HG02981 (cell line): ENCODE results near the gene MAGOH.
"Not testable (repeated sequence)": the region's sequence is repeated elsewhere in the genome, so short reads cannot be mapped to it uniquely, and the experiment has no call there.

Source experiments
- ATAC-seq: cut with Tn5 transposase; IDR thresholded peaks from one replicate; pipeline ENCODE4 v1.9.1; 2021; ENCODE audit warnings: mild to moderate bottlenecking, moderate library complexity; ENCODE audit not compliant: unreplicated experiment

Gene MAGOH

DNA sequence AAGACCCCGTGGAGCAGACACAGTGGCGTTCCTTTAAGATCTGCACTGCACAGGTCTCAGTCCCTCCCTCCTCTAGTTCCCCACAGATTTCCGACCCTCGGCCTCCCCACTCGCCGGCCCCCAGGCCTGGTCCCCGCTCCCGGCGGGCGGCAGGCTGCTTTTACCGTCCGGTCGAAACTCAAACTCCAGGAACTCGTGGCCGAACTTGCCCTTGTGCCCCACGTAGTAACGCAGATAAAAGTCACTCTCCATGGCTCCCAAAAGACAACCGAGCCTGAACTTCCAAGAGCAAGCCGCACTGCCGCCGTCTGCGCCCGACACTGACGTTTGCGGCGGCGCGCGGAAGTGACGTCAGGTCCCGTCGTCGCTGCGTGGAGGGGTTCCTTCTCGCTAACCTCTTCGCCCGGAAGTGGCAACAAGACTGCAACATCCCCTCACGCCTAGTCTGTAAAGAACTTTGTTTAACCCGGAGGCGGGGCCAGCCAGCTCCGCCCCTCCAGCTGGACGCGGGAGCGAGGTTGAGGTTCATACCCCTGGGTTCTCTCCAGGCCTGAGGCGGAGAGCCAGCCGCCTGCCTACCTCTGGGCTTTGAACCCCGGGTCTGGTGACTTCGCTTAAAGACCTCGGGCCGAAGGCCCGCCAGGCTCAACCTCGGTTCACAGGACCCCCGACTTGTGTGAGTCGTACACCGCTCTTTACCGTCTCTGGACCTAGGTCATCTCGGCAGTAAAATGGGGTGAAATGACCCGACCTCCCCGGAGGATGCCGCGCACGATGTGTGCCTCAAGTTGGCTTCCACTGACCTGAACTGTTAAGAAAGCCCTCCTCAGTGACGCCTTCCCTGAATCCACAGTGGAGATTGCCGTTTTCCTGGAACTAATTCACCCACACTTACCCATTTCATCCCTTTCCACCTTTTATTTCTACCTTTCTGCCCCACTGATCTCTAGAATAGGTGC is at the start of gene MAGOH:
MAGOH (minus strand) TSS at position 322 of the 959 bp plus-strand sequence; CDS start at position 252, 70 bp downstream.
- peak; percentile 99 for ATAC-seq

DNA sequence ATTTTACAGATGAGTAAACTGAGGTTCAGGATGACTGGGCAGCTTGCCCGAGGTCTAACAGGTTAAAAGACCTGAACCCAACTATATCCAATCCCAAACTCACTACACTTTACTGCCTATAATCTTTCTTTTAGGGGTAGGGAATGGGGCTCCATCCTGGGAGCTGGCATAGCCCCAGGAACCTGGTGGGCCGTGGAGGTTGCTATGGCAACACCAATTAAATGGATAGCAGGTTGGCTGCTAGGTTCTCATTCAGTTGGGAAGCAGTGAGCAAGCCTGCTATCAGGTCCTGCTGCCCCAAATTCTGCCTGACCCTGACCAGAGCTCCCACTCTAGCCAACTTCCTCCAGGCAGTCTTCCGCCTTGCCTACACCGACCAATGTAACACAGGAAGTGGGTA is 48.6 kb upstream of the MAGOH start:
- ATAC-seq = no peak

DNA sequence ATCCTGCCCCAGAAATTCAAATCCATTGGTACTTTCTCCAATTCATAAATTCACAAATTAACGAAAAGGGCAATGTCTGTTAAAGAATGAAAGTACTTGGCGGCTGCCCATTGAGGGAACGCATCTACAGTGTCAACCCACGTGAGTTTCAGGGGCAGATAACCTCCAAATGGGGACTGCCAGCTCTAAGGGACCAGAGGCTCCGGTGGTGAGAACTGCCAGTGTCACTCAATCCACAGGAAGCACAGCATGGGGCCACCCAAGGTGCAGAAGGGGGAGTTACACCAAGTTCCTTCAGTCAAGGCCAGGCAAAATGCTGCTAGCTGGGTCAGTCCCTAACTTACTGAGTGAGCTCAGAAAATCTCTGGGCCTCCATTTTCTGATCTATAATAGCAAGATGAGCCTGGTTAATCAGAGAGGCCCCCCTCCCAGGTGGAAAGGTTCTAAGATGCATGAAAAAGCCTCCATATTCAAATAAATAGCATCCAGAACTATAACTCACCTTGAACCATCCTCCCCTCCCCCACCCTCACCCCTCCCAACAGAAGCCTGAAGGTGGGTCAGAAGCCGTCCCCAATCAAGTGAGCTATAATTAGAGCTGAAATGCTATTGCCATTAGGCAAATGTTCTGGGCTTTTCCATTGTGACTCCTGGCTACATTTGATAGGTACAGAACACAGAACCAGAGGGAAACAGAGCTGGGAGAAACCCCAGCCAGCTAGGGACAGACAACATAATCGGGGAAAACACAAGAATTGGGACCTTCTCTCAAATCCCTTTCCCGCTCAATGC is 47.8 kb upstream of the MAGOH start:
- no peak for ATAC-seq

DNA sequence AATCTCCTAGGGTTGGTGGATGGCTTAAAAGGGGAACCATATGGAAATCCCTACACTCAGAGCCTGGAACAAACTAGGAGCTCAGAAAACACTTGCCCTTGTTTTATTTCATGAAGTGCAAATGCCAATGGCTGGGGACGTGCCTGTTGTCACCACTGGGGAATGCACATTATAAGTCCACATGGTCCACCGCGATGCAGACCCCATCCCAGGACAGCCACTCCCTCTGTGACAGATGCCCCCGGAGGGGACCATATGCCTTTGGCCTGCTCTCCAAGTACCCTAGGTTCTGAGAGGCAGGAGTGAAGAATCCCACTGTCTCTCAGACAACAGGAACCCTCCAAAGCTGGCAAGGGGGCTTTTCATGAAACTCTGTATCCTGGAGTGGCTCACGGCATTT is 47.2 kb upstream of the MAGOH start:
- no peak for ATAC-seq

DNA sequence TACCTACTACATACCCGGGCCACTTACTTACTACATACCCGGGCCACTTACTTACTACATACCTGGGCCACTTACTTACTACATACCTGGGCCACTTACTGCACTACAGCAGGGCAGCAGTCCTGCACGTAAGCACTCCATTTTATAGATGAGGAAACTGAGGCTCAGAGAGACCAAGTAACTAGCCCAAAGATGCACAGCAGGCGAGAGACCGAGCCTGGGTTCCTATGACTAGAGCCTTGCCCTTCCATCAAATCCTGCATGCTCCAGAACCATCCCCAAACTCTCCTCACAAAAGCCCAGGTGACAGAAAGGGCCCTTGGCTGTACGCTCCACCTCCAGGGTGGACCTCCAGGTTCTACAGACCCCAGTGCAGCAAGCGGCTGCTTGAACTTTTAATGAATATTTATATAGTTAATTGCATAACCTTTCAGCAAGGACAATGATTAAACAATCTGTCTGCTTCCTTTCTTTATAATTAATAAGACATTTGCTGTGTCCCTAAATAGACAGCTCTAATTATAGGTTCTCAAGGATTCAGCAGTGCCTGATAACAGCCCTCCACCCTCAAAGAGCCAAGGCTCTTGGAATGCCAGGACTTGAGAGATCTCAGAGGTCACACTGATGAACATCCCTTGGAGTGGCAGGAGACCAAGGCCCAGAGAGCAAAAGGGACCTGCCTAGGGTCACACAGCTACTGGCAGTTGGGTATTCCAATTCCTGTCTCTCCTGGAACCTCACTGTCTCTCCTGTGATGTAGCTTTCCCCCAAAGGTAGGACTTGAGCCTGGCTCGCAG is 46.1 kb upstream of the MAGOH start:
- no peak for ATAC-seq

DNA sequence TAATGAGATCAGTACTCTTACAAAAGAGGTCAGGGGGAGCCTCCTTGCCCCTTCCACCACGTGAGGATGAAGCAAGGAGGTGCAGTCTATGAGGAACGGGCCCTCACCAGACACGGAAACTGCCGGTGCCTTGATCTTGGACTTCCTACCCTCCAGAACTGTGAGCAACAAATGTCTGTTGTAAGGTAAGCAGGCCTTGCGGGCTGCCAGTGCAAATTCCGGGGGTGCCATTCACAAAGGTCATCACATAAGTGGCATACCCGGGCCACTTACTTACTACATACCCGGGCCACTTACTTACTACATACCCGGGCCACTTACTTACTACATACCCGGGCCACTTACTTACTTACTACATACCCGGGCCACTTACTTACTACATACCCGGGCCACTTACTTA is 44.8 kb upstream of the MAGOH start:
- not testable (repeated sequence) for ATAC-seq

DNA sequence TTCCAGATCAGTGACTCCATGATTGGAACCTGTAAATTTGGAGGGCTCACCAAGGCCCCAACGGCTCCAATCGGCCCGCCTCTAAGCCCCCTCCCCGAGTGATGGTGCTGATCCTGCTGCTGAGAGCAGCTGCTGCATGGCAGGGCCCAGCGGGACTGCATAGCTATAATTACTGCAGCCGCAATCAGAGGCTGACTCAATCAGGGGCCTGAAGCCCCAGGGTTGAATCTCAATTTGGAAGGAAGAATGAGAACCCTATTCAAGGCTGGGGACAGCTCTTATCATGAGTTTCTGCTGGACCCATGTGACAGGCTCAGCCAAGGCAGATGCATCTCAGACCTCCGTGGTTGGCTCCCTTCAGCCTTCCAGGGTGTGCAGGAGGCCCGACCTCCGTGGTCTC is 42.8 kb upstream of the MAGOH start:
- no peak for ATAC-seq

DNA sequence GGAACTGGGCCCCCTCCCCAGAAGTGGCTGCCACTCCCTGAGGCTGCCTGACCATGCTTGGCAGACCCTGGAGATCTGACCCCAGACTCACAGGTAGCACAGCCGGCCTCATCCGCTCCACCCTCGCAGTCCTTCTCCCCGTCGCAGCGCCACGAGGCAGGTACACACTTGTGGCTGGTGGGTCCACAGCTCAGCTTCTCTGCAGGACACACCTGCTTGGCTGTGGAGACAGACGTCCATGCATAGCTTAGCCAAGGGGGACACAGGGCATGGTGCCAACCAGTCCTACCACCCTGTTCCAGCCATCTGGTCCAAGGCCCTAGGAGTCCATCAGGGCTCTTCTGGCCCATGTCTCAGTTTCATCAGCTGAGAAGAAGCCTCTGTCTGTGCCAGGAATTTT is 42.2 kb upstream of the MAGOH start:
- ATAC-seq = no peak

DNA sequence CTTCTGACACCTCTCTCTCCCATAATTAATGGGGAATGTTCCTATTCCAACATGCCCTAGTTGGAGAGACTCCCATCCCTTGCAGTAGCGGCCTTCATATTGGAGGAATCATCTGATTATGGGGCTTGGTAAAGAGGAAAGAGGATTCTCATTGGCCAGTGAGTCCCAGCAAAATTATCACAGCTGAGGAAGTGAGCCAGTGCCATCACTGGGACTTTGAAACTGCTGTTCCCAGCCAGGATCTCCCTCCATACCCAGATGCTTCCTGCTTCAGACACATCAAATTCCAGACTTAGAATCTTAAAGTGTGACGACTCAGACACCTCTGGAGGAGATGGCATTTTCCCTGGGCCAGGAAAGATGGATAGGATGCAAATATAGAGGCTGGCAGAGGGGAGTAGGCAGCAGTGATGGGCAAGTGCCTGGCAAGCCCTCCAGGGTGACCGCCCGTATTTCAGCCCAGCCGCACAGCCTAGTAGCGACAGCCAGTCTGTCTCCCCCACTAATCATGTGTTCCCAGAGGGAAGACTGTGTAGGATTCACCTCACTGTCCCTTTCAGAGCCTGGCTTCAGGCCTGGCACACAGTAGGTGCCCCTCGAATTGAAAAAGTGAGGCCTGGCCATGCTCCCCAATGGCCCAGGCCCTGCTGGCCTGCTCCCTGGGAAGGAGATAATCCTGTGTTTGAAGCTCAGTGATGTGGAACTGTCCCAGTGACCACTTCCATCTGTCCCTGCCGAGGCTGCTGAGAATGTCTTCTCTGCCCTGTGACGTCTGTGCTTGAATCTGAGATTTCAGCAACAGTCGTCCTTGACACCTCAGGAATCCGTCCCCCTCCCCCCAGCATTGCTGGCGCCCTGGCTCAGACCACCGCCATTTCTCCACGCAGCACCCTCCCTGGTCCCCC is 41.2 kb upstream of the MAGOH start:
- ATAC-seq = no peak

DNA sequence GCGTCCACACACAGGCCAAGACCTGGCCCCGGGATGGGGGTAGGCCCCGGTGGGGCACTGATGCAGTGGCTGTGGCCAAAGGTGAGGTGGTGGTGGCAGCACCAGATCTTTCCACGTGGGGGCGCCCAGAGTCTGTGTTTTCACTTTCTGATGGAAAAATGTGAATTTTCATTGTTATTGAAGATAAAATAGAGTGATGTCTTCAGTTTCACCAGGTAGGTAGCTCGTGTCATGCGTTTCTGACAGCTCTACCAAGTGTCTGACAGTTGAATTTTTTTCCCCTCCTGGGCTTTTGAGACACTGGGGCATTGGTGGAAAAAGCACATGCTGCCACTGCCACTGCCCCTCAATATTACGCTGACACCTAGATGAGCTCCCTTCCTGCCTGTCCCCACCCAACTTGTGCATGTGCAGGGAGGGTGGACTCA is 40.0 kb upstream of the MAGOH start:
- ATAC-seq = no peak

DNA sequence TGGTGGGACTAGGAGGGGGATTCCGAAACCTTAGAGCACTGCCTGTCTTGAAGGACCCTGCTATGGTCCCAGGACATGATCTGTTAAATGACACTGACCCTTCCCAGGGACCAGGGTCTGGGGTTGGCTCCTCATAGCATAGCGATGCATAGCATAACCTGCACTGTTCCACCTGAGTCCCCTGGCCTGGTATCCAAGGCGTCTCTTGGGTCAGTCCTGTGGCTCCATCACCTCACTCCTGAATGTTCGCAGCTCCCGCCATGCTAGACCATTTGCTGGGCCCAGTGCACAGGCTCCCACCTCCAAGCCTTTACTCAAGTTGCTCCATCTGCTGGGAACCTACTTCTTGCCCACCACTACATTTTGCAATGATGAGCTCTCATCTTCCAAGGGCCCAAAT is 39.0 kb upstream of the MAGOH start:
- ATAC-seq = no peak

DNA sequence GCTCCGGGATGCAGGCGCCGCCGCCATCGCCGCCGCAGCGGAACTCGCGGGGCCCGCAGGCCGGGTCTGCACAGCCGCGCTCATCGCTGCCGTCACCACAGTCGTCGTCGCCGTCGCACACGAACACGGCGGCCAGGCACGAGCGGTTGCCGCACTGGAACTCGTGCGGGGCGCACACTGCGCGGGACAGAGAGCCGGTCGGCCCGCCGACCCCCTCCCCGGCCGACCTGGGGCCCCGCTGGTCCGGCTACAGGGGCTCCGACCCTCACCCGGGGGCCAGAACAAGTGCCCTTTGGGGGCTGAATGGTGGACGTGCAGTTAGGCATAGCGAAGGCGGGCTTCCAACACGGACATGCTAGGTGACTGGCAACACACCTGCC is 38.6 kb upstream of the MAGOH start:
- no peak for ATAC-seq

DNA sequence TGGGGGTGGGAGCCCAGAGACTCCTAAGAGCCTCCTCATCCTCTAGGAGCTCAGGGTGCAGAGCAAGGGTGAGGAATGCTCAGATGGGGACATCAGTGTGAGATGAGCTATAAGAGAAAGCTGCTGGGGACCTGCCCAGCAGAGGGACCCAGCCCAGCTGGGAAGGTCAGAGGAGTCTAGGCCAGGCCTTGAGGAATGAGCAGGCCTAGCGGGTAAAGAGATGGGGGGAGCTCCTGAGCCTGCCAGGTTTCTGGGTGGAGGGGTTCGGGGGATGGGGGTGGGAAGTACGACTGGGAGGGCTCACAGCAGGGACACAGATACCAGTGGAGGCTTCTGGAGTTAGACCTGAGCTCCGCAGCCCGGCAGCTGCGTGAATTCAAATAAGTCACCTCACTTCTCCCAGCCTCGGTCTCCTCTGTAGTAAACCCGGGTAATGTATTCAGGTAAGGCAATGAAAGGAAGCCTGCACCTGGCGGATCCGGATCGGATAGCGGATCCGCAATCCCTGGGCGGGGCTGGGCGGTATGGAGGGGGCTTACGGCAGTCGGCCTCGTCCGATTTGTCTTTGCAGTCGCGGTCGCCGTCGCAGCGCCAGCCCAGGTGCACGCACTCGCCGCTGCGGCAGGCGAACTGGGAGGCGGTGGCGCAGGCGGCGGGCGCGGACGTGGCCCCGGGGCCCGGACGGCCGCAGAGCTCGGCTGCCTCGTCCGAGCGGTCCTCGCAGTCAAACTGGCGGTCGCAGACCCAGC is 38.0 kb upstream of the MAGOH start:
- no peak for ATAC-seq

DNA sequence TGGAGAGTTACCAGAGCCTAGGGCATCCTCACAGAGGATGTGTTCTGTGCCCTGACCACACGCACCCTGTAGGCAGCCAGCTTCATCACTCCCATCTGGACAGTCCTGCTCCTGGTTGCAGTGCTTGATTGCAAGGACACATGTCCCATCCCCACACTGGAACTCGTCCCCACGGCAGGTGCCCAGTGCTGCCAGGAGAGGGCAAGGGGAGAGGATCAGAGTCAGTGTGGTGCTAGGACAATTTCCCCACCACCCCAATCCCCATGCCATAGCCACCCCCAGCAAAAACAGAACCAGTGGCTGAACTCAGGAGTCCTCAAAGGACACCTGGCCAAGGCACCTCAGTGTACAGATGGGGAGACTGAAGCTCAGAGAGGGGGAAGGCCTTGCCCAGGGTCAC is 37.2 kb upstream of the MAGOH start:
- no peak for ATAC-seq

DNA sequence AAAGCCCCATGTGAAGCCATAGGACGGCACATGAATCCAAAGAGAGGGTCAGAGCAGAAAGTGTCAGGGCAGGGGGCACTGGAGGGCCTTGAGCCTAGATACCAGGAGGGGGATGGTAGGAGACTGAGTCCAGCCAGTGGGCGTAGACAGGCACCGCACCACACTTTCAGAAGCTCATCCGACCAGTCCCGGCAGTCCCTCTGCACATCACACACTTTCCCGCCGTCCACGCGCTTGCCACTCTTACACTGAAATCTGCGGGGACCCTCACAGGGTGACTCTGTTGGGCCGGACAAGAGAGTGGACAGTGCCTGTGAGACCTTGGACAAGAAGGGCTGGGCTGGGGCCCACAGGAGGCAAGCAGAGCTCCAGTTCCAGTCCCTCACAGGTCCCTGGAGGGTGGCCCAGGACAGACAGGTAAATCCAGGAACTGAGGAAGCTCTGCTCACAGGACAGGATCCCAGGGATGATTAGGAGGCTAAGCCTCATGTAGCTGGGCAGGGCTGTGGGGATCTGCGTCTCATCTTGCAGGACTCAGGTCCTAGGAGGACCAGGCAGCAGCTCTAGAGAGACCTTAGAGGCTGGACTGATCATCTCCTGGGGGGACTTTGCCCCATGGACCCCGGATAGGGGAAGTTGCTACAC is 36.3 kb upstream of the MAGOH start:
- ATAC-seq = no peak

DNA sequence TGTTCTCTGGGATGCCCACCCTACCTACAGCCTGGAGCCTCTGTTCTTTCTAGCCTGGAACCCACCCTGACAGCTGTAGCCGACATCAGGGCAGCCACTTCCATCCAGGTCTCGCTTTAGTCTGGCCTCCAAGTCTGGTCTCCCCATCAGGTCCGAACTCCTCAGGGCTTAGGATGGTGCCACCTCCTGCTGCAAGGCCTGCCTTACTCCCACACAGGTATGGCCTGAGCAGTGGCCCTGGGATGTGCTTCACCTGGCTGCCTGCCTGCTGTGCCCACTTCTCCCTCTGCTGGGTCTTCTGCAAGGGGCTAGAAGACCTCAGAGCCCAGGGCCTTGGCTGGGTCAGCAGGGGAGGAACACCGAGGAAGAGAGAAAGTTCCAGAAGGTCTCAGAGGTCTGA is 35.7 kb upstream of the MAGOH start:
- ATAC-seq = no peak

DNA sequence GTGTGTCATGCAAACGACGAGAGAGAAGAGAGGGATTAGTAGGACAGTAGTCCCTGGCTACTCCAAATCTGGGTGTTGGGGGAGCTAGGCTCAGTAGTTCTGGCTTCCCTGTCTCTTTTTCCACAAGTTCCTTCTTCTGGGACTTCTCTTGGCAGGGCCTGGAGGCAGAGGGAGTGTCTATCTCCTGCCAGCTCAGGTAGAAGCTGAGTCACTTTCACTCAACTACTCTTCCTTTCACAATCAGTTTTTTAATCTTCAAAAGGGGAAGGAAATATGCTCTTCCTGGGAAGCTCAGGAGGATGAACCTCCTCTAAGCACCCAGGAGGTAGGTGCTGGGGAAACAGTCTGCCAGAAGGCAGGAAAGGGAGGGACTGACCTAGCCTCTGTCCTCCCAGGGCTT is 35.2 kb upstream of the MAGOH start:
- no peak for ATAC-seq

DNA sequence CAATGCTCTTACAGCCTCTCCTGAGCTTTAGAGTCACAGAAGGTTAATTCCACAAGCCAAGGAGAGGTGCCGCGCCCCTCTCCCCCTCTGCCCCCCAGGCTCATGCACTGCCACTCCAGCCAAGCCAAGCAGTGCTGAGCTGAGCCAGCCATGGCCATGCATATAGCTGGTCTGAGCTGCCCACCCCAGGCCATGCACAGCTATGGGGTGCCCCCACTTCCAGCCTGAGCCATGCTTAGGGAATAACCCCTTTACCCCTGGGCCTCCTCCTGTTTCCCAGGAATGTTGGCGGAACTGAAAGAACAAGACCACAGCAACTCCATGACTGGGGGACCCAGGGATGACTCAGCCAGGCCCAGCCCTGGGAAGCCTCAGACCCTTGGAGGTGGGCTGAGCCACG is 34.0 kb upstream of the MAGOH start:
- no peak for ATAC-seq
